Islet of Langerhans (tissue), 1 donor: ENCODE data around the gene UBE2C.

ENCODE experiments used
- FAIRE-seq: peaks from one replicate; lab custom pipeline; 2011; peaks lifted over from hg19 to GRCh38; lab: Jason Lieb, UNC

UBE2C gene

GRCh38 chr20:45861221-45862075 lies 49.0 kb downstream of the UBE2C start:
- FAIRE-seq, result no peak

GRCh38 chr20:45863543-45864470 lies 51.4 kb downstream of the UBE2C start:
- FAIRE-seq, result no peak

- no peak for FAIRE-seq
Measured at GRCh38 chr20:45866454-45866853, 54.0 kb downstream of the UBE2C start.
